HG03521 (cell line): ENCODE measurements around the gene ZNF79.

ENCODE experiments used
- ATAC-seq: cut with Tn5 transposase; IDR thresholded peaks from one replicate; pipeline ENCODE4 v1.9.1; 2021; ENCODE audit warnings: mild to moderate bottlenecking, moderate library complexity; ENCODE audit not compliant: unreplicated experiment

Gene ZNF79

GRCh38 chr9:127423934-127424675 is at the start of gene ZNF79:
ZNF79 (plus strand) TSS chr9:127424382; CDS start chr9:127424788, 406 bp downstream.
- ATAC-seq = peak; percentile 82

- ATAC-seq = no peak
Observed at GRCh38 chr9:127380479-127380878, 43.7 kb upstream of the ZNF79 start.

- ATAC-seq = no peak
Observed at GRCh38 chr9:127382541-127382940, 41.6 kb upstream of the ZNF79 start.

- no peak for ATAC-seq
Observed at GRCh38 chr9:127384016-127384730, 40.0 kb upstream of the ZNF79 start.

GRCh38 chr9:127384901-127385300 is 39.3 kb upstream of the ZNF79 start:
- no peak for ATAC-seq

- no peak for ATAC-seq
Observed at GRCh38 chr9:127386249-127386648, 37.9 kb upstream of the ZNF79 start.

- no peak for ATAC-seq
Observed at GRCh38 chr9:127386981-127387380, 37.2 kb upstream of the ZNF79 start.

- ATAC-seq = peak; percentile 63
Observed at GRCh38 chr9:127388037-127388855, 35.9 kb upstream of the ZNF79 start.

- no peak for ATAC-seq
Observed at GRCh38 chr9:127388856-127389238, 35.3 kb upstream of the ZNF79 start.

- ATAC-seq = no peak
Observed at GRCh38 chr9:127389381-127390247, 34.6 kb upstream of the ZNF79 start.

- no peak for ATAC-seq
Observed at GRCh38 chr9:127390248-127390545, 34.0 kb upstream of the ZNF79 start.

- no peak for ATAC-seq
Observed at GRCh38 chr9:127390563-127390962, 33.6 kb upstream of the ZNF79 start.

- no peak for ATAC-seq
Observed at GRCh38 chr9:127392166-127392565, 32.0 kb upstream of the ZNF79 start.

- ATAC-seq = no peak
Observed at GRCh38 chr9:127392976-127393375, 31.2 kb upstream of the ZNF79 start.

- no peak for ATAC-seq
Observed at GRCh38 chr9:127393645-127394044, 30.5 kb upstream of the ZNF79 start.

- ATAC-seq = no peak
Observed at GRCh38 chr9:127395497-127396252, 28.5 kb upstream of the ZNF79 start.

GRCh38 chr9:127396253-127396807 is 27.9 kb upstream of the ZNF79 start:
- no peak for ATAC-seq

- ATAC-seq = peak; percentile 95
Observed at GRCh38 chr9:127396808-127397645, 27.2 kb upstream of the ZNF79 start, which contains the start of gene SLC2A8. SLC2A8 (plus strand) TSS chr9:127397169; CDS start chr9:127397231, 62 bp downstream.
